OCI-LY1 (cell line): Measurements from ENCODE around the gene LDLRAD4.
A peak's percentile ranks its signal among the peaks of the same experiment; 100 is the strongest.

Experiments used
- H2AFZ ChIP-seq: fragments of 200-600 bp; sonication (generic), shearing (Covaris generic); 2 replicates; pipeline ENCODE4 v1.6.0; 2014; ENCODE audit warnings: antibody characterized with exemption, mild to moderate bottlenecking, low read length
- H3F3A ChIP-seq: fragments of 200-600 bp; sonication (generic), shearing (Covaris generic); 2 replicates; pipeline ENCODE4 v1.6.0; 2014; ENCODE audit warnings: mild to moderate bottlenecking, antibody characterized with exemption, low read length, moderate library complexity; ENCODE audit not compliant: insufficient read depth
- H3K27ac ChIP-seq: fragments of 200-600 bp; sonication (generic); 2 replicates; pipeline ENCODE4 v1.5.1; 2014; ENCODE audit warnings: low read length, mixed run types, mild to moderate bottlenecking, low read depth; ENCODE audit not compliant: poor library complexity, severe bottlenecking
- H3K27me3 ChIP-seq: fragments of 200-600 bp; sonication (generic); 2 replicates; pipeline ENCODE4 v1.6.0; 2014; ENCODE audit warnings: antibody characterized with exemption, mild to moderate bottlenecking, low read length, moderate library complexity; ENCODE audit not compliant: insufficient read depth
- H3K36me3 ChIP-seq: fragments of 200-600 bp; sonication (generic); 2 replicates; pipeline ENCODE4 v1.6.1; 2014; ENCODE audit warnings: mild to moderate bottlenecking, antibody characterized with exemption, low read length, moderate library complexity, mixed read lengths; ENCODE audit not compliant: insufficient read depth
- H3K4me1 ChIP-seq: fragments of 200-600 bp; sonication (generic); 2 replicates; pipeline ENCODE4 v1.5.1; 2014; ENCODE audit warnings: mild to moderate bottlenecking, low read length, moderate library complexity; ENCODE audit not compliant: insufficient read depth, severe bottlenecking
- H3K4me2 ChIP-seq: fragments of 200-600 bp; sonication (generic), shearing (Covaris generic); 2 replicates; pipeline ENCODE4 v1.6.1; 2014; ENCODE audit warnings: low read length
- H3K4me3 ChIP-seq: fragments of 200-600 bp; sonication (generic); 2 replicates; pipeline ENCODE4 v1.5.1; 2014; ENCODE audit warnings: low read length, low read depth, mild to moderate bottlenecking, mixed read lengths; ENCODE audit not compliant: poor library complexity, severe bottlenecking
- H3K79me2 ChIP-seq: fragments of 200-600 bp; shearing (Covaris generic); 2 replicates; pipeline ENCODE4 v1.6.1; 2016; ENCODE audit warnings: mixed run types, low read length, mixed read lengths; ENCODE audit not compliant: insufficient read depth
- H3K9ac ChIP-seq: fragments of 200-600 bp; sonication (generic), shearing (Covaris generic); 2 replicates; pipeline ENCODE4 v1.6.1; 2014; ENCODE audit warnings: mild to moderate bottlenecking, low read length, mixed read lengths
- H3K9me2 ChIP-seq: fragments of 200-600 bp; sonication (generic), shearing (Covaris generic); 2 replicates; pipeline ENCODE4 v1.6.1; 2014; ENCODE audit warnings: low read depth, mild to moderate bottlenecking, low read length, mixed read lengths
- H3K9me3 ChIP-seq: fragments of 200-600 bp; shearing (Covaris generic); 2 replicates; pipeline ENCODE4 v1.6.1; 2014; ENCODE audit warnings: low read length, mixed read lengths
- H4K20me1 ChIP-seq: fragments of 200-600 bp; sonication (generic), shearing (Covaris generic); 2 replicates; pipeline ENCODE4 v1.6.0; 2016; ENCODE audit warnings: mild to moderate bottlenecking, low read length; ENCODE audit not compliant: insufficient read depth
- EZH2 ChIP-seq: fragments of 200-600 bp; sonication (generic), shearing (Covaris generic); IDR thresholded peaks from 2 replicates; pipeline ENCODE4 v1.8.0; 2017; ENCODE audit warnings: borderline replicate concordance, mixed run types, mild to moderate bottlenecking, antibody characterized with exemption, low read length, moderate library complexity, mixed read lengths
- TF ChIP-seq, protein P1 (sequence below): fragments of 200-600 bp; sonication (generic), shearing (Covaris generic); IDR thresholded peaks from 2 replicates; pipeline ENCODE4 v1.5.1; 2017; ENCODE audit warnings: mild to moderate bottlenecking, antibody characterized with exemption, low read length, moderate library complexity, mixed read lengths

The LDLRAD4 gene

DNA sequence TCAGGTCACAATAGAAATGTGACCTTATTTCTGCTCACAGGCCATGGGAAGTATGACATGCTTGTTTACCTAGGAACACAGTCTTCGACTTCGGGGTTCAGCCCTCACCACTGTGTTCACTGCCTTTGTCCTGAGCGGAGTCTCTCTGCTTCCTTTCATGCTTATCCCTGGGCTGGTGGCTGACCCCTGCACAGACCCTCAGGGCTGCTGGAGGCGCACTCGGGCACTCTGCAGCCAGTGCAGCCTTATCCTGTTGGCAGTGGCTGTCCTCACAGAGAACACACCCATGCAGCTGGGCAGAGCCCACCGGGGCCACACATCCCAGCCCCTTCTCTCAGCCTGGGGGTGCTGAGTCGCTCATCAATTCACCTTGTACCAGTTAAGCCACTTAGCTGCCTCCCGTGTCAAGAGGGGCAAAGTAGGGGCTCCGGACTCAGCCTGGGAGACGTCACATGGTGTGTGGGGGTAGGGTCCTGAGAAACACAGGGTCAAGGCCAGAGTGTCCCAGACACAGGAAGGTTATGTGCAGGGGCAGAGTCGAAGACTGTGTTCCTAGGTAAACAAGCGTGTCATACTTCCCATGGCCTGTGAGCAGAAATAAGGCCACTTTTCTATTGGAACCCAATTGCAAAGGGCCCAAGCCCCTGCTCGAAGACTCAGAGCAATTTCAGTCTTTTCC is 400.3 kb downstream of the LDLRAD4 start:
- no peaks in the 10 kb centered on the region for H3K9me2 ChIP-seq
- H2AFZ ChIP-seq = no peak overlapping the region
- H3K27ac ChIP-seq = peak overlapping the region; percentile 99
- H3K36me3 ChIP-seq = peaks cover 62% of the 10 kb centered on the region
- H3K9me3 ChIP-seq = no peaks in the 10 kb centered on the region
- peaks cover 81% of the 10 kb centered on the region for H3K4me1 ChIP-seq
- peak overlapping the region; percentile 91 for H3K4me2 ChIP-seq
- peaks cover 8% of the 10 kb centered on the region for H3F3A ChIP-seq
- peak overlapping the region; percentile 40; the same call in 1 of the 2 replicates for H3K9ac ChIP-seq
- H3K27me3 ChIP-seq = no peaks in the 10 kb centered on the region
- TF ChIP-seq, protein P1, sequence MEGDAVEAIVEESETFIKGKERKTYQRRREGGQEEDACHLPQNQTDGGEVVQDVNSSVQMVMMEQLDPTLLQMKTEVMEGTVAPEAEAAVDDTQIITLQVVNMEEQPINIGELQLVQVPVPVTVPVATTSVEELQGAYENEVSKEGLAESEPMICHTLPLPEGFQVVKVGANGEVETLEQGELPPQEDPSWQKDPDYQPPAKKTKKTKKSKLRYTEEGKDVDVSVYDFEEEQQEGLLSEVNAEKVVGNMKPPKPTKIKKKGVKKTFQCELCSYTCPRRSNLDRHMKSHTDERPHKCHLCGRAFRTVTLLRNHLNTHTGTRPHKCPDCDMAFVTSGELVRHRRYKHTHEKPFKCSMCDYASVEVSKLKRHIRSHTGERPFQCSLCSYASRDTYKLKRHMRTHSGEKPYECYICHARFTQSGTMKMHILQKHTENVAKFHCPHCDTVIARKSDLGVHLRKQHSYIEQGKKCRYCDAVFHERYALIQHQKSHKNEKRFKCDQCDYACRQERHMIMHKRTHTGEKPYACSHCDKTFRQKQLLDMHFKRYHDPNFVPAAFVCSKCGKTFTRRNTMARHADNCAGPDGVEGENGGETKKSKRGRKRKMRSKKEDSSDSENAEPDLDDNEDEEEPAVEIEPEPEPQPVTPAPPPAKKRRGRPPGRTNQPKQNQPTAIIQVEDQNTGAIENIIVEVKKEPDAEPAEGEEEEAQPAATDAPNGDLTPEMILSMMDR = peak; percentile 28; the same call in 1 of the 2 replicates
- TF ChIP-seq EZH2 = no peak
- H3K4me3 ChIP-seq = peak overlapping the region; percentile 18
- no peaks in the 10 kb centered on the region for H4K20me1 ChIP-seq
- peaks cover 47% of the 10 kb centered on the region for H3K79me2 ChIP-seq

DNA sequence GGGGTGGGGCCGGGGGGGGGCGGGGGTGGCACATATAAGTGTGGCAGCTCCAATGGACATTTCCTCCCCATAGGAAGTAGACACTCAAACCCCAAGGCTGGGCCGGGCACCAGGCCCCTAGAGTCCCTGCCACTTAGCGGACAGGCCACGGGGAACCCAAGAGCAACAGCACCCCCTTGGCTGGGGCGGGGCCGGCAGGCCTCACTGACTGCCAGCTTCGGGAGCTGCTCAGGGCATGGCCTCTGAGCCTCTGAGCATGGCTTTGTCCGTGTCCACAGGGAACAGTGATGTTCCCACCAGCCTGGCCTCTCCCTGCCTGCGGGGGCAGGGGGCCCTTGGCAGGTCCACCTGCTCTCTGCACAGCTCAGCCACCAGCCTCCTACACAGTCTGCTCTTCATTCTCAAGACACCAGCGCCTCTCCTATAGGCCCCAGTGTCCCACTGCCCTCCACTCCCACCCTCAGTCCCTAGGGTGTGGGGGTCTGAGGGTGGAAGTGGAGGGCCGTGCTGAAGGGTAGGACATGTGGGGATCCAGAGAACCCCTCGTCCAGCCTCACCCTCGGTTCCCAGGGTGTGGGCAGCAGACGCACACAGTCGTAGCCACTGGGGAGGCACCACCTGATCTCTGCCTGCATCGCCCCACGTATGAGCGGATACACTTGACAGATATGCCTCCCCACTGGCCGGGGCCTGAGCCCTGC is 401.1 kb downstream of the LDLRAD4 start:
- H3K9ac ChIP-seq = peak overlapping the region; percentile 15; the same call in 1 of the 2 replicates
- no peaks in the 10 kb centered on the region for H3K27me3 ChIP-seq
- H2AFZ ChIP-seq = no peak overlapping the region
- H3K9me2 ChIP-seq = no peaks in the 10 kb centered on the region
- no peaks in the 10 kb centered on the region for H4K20me1 ChIP-seq
- H3F3A ChIP-seq = peaks cover 5% of the 10 kb centered on the region; the same call in 1 of the 2 replicates
- no peak overlapping the region for H3K4me3 ChIP-seq
- TF ChIP-seq EZH2 = no peak
- TF ChIP-seq, protein P1 = no peak
- H3K4me2 ChIP-seq = peak overlapping the region; percentile 37; the same call in 1 of the 2 replicates
- H3K4me1 ChIP-seq = peaks cover 81% of the 10 kb centered on the region
- H3K79me2 ChIP-seq = peaks cover 39% of the 10 kb centered on the region
- H3K27ac ChIP-seq = peak overlapping the region; percentile 64
- H3K36me3 ChIP-seq = peaks cover 63% of the 10 kb centered on the region
- H3K9me3 ChIP-seq = no peaks in the 10 kb centered on the region

DNA sequence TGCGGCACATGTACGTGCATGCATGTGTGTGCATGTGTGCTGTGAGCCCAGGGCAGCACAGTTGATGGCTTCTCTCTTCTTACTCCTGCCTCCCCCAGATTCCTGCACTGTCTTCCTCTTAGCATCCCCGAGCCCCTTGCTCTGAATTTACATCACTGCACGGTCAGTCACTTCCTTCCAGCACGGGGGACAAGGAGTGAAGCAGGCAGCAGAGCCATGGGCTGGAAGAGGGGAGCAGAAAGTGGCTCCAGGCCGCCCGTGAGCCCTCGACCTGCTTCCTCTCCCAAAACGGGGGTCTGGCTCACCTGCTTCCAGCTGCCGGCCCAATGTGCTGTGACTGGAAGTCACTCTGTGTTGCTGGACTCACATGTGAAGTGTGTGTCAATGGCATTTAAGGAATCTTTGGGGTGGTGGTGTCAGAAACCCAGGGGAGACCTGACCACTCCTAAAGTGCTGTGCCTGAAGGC is 401.7 kb downstream of the LDLRAD4 start:
- no peaks in the 10 kb centered on the region for H3K9me3 ChIP-seq
- peak overlapping the region; percentile 64 for H3K27ac ChIP-seq
- H3F3A ChIP-seq = peaks cover 5% of the 10 kb centered on the region; the same call in 1 of the 2 replicates
- H3K27me3 ChIP-seq = no peaks in the 10 kb centered on the region
- peaks cover 81% of the 10 kb centered on the region for H3K4me1 ChIP-seq
- H3K4me3 ChIP-seq = no peak overlapping the region
- no peak overlapping the region for H2AFZ ChIP-seq
- H3K9me2 ChIP-seq = no peaks in the 10 kb centered on the region
- peak overlapping the region; percentile 15; the same call in 1 of the 2 replicates for H3K9ac ChIP-seq
- H3K36me3 ChIP-seq = peaks cover 66% of the 10 kb centered on the region
- TF ChIP-seq, protein P1 = no peak
- TF ChIP-seq EZH2 = no peak
- no peaks in the 10 kb centered on the region for H4K20me1 ChIP-seq
- H3K4me2 ChIP-seq = peak overlapping the region; percentile 37; the same call in 1 of the 2 replicates
- peaks cover 33% of the 10 kb centered on the region for H3K79me2 ChIP-seq
